SU-DHL-6 (cell line): ENCODE measurements around the gene KCNAB2.

Experiments used
- EZH2phosphoT487 ChIP-seq: fragments of 200-600 bp; sonication (generic), shearing (Covaris generic); conservative IDR thresholded peaks from 2 replicates; pipeline ENCODE4 v1.6.1; 2018; ENCODE audit warnings: mild to moderate bottlenecking, antibody characterized with exemption, low read length, moderate library complexity, mixed read lengths
- TF ChIP-seq, protein P1 (sequence below): fragments of 200-600 bp; sonication (generic); IDR thresholded peaks from one replicate; pipeline ENCODE4 v1.5.1; 2017; ENCODE audit warnings: antibody characterized with exemption, mild to moderate bottlenecking, low read length, moderate library complexity; ENCODE audit not compliant: insufficient read depth, poor library complexity, severe bottlenecking

DNA sequence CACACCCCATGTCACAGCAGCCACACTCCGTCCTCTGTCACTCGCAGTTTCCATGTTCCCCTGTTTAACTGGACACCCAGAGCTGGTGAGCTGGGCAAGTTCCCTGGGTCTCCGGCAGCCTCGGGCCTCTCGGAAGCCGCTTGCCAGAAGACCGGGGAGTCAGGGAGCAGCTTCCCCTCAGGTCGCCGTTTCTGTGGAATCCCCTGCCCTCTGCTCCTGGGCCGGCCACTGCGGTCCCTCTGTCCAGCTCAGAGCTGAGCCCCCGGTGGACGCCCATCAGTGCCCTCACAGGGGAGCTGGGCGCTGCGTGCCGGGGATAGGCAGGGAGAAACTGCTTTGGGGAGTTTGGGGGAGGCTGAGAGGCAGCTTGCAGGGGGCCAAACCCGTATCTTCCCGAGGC is 37.7 kb downstream of the KCNAB2 start:
- TF ChIP-seq, protein P1, sequence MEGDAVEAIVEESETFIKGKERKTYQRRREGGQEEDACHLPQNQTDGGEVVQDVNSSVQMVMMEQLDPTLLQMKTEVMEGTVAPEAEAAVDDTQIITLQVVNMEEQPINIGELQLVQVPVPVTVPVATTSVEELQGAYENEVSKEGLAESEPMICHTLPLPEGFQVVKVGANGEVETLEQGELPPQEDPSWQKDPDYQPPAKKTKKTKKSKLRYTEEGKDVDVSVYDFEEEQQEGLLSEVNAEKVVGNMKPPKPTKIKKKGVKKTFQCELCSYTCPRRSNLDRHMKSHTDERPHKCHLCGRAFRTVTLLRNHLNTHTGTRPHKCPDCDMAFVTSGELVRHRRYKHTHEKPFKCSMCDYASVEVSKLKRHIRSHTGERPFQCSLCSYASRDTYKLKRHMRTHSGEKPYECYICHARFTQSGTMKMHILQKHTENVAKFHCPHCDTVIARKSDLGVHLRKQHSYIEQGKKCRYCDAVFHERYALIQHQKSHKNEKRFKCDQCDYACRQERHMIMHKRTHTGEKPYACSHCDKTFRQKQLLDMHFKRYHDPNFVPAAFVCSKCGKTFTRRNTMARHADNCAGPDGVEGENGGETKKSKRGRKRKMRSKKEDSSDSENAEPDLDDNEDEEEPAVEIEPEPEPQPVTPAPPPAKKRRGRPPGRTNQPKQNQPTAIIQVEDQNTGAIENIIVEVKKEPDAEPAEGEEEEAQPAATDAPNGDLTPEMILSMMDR = no peak
- TF ChIP-seq EZH2phosphoT487 = no peak
